K562 (cell line): ENCODE results near the gene IGIP. TPM values are rescaled to one million over a fixed set of nuclear protein-coding genes. Genes with fewer than 3 reads are reported as not detected.
A peak's percentile ranks its signal among the peaks of the same experiment; 100 is the strongest.

Experiments
- BCLAF1 ChIP-seq, 2 experiments: fragments of 450-650 bp in 1 of 2; IDR thresholded peaks; 2 replicates each; pipeline ENCODE4 v1.6.1; 2011 to 2017; ENCODE audit warnings: low read depth in 2 of 2, antibody characterized with exemption in 1 of 2, borderline replicate concordance in 1 of 2, low read length in 1 of 2, mild to moderate bottlenecking in 1 of 2, mixed read lengths in 1 of 2; ENCODE audit not compliant: control insufficient read depth in 1 of 2
- CREB1 ChIP-seq, 2 experiments: sonication (generic) in 1 of 2; formaldehyde crosslinking in 1 of 2; IDR thresholded peaks; 2 replicates each; pipeline versions ENCODE4 v1.6.1 to v1.8.0; 2012 to 2022; ENCODE audit warnings: inconsistent platforms in 1 of 2, mild to moderate bottlenecking in 1 of 2, missing genetic modification reagents in 1 of 2, moderate library complexity in 1 of 2
- FOXK2 ChIP-seq, 2 experiments: fragments of 450-650 bp; IDR thresholded peaks in 1 of 2; conservative IDR thresholded peaks in 1 of 2; 2 replicates each; pipeline ENCODE4 v1.6.1; 2016; ENCODE audit warnings: low read depth in 2 of 2, mild to moderate bottlenecking in 1 of 2
- HDAC2 ChIP-seq: fragments of 450-650 bp; IDR thresholded peaks from 2 replicates; pipeline ENCODE4 v1.6.1; 2016; ENCODE audit warnings: mild to moderate bottlenecking
- HDGF ChIP-seq: fragments of 450-650 bp; IDR thresholded peaks from 2 replicates; pipeline ENCODE4 v1.6.1; 2016
- HNRNPLL ChIP-seq: fragments of 200-400 bp; formaldehyde crosslinking; IDR thresholded peaks from 2 replicates; pipeline ENCODE4 v1.6.1; 2017; ENCODE audit warnings: low read length, low read depth, mild to moderate bottlenecking; ENCODE audit not compliant: poor library complexity, severe bottlenecking
- NR2C2 ChIP-seq, 2 experiments: fragments of 200-800 bp in 1 of 2; sonication (Bioruptor generic) in 1 of 2; sonication (generic) in 1 of 2; formaldehyde crosslinking in 1 of 2; IDR thresholded peaks; 2 replicates each; pipeline versions ENCODE4 v1.6.1 to v1.8.0; 2016 to 2022; ENCODE audit warnings: mild to moderate bottlenecking in 1 of 2, missing compliant biosample characterization in 1 of 2, missing genetic modification characterization in 1 of 2, missing genetic modification reagents in 1 of 2
- POLR2G ChIP-seq: fragments of 200-400 bp; formaldehyde crosslinking; IDR thresholded peaks from 2 replicates; pipeline ENCODE4 v1.6.1; 2017; ENCODE audit warnings: low read depth, mild to moderate bottlenecking, antibody characterized with exemption, low read length, moderate library complexity
- SRSF1 ChIP-seq: fragments of 200-400 bp; formaldehyde crosslinking; IDR thresholded peaks from 2 replicates; pipeline ENCODE4 v1.6.1; 2017; ENCODE audit warnings: mild to moderate bottlenecking, low read depth, low read length, moderate library complexity
- TFAP4 ChIP-seq: sonication (generic); formaldehyde crosslinking; IDR thresholded peaks from 2 replicates; pipeline ENCODE4 v1.8.0; 2022; ENCODE audit warnings: missing genetic modification reagents, mild to moderate bottlenecking, moderate library complexity, borderline replicate concordance
- TOE1 ChIP-seq, 2 experiments: fragments of 450-650 bp in 1 of 2; sonication (generic) in 1 of 2; formaldehyde crosslinking in 1 of 2; IDR thresholded peaks; 2 replicates each; pipeline versions ENCODE4 v1.7.1 to v1.8.0; 2016 to 2022; ENCODE audit warnings: borderline replicate concordance in 2 of 2, mild to moderate bottlenecking in 2 of 2, antibody characterized with exemption in 1 of 2, inconsistent platforms in 1 of 2, low read depth in 1 of 2, missing genetic modification reagents in 1 of 2, moderate library complexity in 1 of 2
- ZBTB17 ChIP-seq: fragments of 450-650 bp; formaldehyde crosslinking; IDR thresholded peaks from 2 replicates; pipeline ENCODE4 v1.4.0; 2020; ENCODE audit warnings: mild to moderate bottlenecking
- ZFX ChIP-seq: sonication (generic); formaldehyde crosslinking; IDR thresholded peaks from 2 replicates; pipeline ENCODE4 v1.8.0; 2022; ENCODE audit warnings: mild to moderate bottlenecking, missing genetic modification reagents, moderate library complexity
- ZNF174 ChIP-seq: fragments of 250-450 bp; sonication (Bioruptor Pico); IDR thresholded peaks from 2 replicates; pipeline ENCODE4 v1.4.0; 2020; ENCODE audit warnings: mild to moderate bottlenecking
- ZNF79 ChIP-seq: fragments of 250-450 bp; sonication (Bioruptor Pico); IDR thresholded peaks from 2 replicates; pipeline ENCODE4 v1.4.0; 2020; ENCODE audit warnings: low read depth, mild to moderate bottlenecking, moderate library complexity
- polyA plus RNA-seq, 8 experiments: library from polyadenylated mRNA; depleted of rRNA in 4 of 8; stranded (reverse) in 5 of 8; unstranded in 3 of 8; fragments of >200 nt; fragmentation: Nextera tagmentation in 2 of 8; fragmentation: Illumina TruSeq in 1 of 8; extraction: Ambion mirVana in 2 of 8; extraction: Trizol in 1 of 8; gene quantifications; 2 replicates each; pipeline versions ENCODE4 v1.2.1 to v1.2.3, GENCODE V29; 2011 to 2014; ENCODE audit warnings: inconsistent platforms in 1 of 8, missing spikeins in 1 of 8
- total RNA-seq, 7 experiments: library from RNA; depleted of rRNA in 6 of 7; stranded (reverse); fragments of >200 nt in 6 of 7; fragmentation: Illumina TruSeq in 2 of 7; extraction: Trizol in 2 of 7; gene quantifications; 2 replicates each; pipeline versions ENCODE4 v1.2.1 to v1.2.3, GENCODE V29; 2011 to 2021; ENCODE audit warnings: low replicate concordance in 1 of 7
- TF ChIP-seq, protein P1 (sequence below), 2 experiments: fragments of 450-650 bp; IDR thresholded peaks; 2 replicates each; pipeline ENCODE4 v1.6.1; 2018; ENCODE audit warnings: mild to moderate bottlenecking in 2 of 2, low read depth in 1 of 2; ENCODE audit not compliant: partially characterized antibody in 2 of 2

IGIP gene
- total and polyA plus RNA-seq, 9 of the 15 experiments (the other 6 are each of a cell fraction or from before 2014, with no cell fraction given): 0.52 to 1.6 (median 1.2) TPM

GRCh38 chr5:140114341-140115185 is 11.2 kb upstream of the IGIP start (continued):
- TF ChIP-seq POLR2G: peak; percentile 52
- TF ChIP-seq, protein P1, sequence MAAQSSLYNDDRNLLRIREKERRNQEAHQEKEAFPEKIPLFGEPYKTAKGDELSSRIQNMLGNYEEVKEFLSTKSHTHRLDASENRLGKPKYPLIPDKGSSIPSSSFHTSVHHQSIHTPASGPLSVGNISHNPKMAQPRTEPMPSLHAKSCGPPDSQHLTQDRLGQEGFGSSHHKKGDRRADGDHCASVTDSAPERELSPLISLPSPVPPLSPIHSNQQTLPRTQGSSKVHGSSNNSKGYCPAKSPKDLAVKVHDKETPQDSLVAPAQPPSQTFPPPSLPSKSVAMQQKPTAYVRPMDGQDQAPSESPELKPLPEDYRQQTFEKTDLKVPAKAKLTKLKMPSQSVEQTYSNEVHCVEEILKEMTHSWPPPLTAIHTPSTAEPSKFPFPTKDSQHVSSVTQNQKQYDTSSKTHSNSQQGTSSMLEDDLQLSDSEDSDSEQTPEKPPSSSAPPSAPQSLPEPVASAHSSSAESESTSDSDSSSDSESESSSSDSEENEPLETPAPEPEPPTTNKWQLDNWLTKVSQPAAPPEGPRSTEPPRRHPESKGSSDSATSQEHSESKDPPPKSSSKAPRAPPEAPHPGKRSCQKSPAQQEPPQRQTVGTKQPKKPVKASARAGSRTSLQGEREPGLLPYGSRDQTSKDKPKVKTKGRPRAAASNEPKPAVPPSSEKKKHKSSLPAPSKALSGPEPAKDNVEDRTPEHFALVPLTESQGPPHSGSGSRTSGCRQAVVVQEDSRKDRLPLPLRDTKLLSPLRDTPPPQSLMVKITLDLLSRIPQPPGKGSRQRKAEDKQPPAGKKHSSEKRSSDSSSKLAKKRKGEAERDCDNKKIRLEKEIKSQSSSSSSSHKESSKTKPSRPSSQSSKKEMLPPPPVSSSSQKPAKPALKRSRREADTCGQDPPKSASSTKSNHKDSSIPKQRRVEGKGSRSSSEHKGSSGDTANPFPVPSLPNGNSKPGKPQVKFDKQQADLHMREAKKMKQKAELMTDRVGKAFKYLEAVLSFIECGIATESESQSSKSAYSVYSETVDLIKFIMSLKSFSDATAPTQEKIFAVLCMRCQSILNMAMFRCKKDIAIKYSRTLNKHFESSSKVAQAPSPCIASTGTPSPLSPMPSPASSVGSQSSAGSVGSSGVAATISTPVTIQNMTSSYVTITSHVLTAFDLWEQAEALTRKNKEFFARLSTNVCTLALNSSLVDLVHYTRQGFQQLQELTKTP (IDR thresholded peaks at IDR 0.05; ENCODE audit: low read depth in 1 of 2, partially characterized antibody in 2 of 2): peak in 1 of 2 experiments; percentile 12
- TF ChIP-seq TFAP4 (CRISPR knock-in tag): peak; percentile 61; the same call in 1 of the 2 replicates
- TF ChIP-seq CREB1 (IDR thresholded peaks at IDR 0.05): 0 out of 2 replicates have a peak, but pooled peaks have one; percentile 34
- peak; percentile 71 for TF ChIP-seq CREB1 (CRISPR knock-in tag; IDR thresholded peaks at IDR 0.05)
- TF ChIP-seq SRSF1: no peak
- peak; percentile 53; the same call in 1 of the 2 replicates for TF ChIP-seq NR2C2 (CRISPR knock-in tag; IDR thresholded peaks at IDR 0.05)
- no peak for TF ChIP-seq NR2C2 (tag; IDR thresholded peaks at IDR 0.05)
- 0 out of 2 replicates have a peak, but pooled peaks have one; percentile 45 for TF ChIP-seq ZBTB17 (CRISPR knock-in tag)
- TF ChIP-seq HDGF: peak; percentile 44; the same call in 1 of the 2 replicates
- 0 out of 2 replicates have a peak, but pooled peaks have one; percentile 48 for TF ChIP-seq TOE1 (IDR thresholded peaks at IDR 0.05; ENCODE audit: borderline replicate concordance)
- no peak for TF ChIP-seq TOE1 (CRISPR knock-in tag; IDR thresholded peaks at IDR 0.05; ENCODE audit: borderline replicate concordance, low read depth)
- TF ChIP-seq BCLAF1 (IDR thresholded peaks at IDR 0.05; ENCODE audit: borderline replicate concordance in 1 of 2, control insufficient read depth in 1 of 2, low read depth in 2 of 2, low read length in 1 of 2): peak in 1 of 2 experiments; percentile 80; a peak in 2 of 4 replicates
- peak in 1 of 2 experiments; percentile 84; a peak in 2 of 4 replicates for TF ChIP-seq FOXK2 (conservative IDR thresholded peaks at IDR 0.05 in 1 of 2, IDR thresholded peaks at IDR 0.05 in 1 of 2; ENCODE audit: low read depth in 2 of 2)
- peak; percentile 50; the same call in 1 of the 2 replicates for TF ChIP-seq HDAC2
- TF ChIP-seq ZFX (CRISPR knock-in tag): peak; percentile 79
- TF ChIP-seq HNRNPLL: peak; percentile 91
- no peak for TF ChIP-seq ZNF174 (CRISPR knock-in tag)
- TF ChIP-seq ZNF79: no peak
